Measurements from ENCODE around the gene RMC1. TPM values are rescaled to one million over a fixed set of nuclear protein-coding genes. Genes with fewer than 3 reads are reported as not detected.

The RMC1 gene
- total RNA-seq, 1 donor from 2014 or later: 28.5 TPM

DNA sequence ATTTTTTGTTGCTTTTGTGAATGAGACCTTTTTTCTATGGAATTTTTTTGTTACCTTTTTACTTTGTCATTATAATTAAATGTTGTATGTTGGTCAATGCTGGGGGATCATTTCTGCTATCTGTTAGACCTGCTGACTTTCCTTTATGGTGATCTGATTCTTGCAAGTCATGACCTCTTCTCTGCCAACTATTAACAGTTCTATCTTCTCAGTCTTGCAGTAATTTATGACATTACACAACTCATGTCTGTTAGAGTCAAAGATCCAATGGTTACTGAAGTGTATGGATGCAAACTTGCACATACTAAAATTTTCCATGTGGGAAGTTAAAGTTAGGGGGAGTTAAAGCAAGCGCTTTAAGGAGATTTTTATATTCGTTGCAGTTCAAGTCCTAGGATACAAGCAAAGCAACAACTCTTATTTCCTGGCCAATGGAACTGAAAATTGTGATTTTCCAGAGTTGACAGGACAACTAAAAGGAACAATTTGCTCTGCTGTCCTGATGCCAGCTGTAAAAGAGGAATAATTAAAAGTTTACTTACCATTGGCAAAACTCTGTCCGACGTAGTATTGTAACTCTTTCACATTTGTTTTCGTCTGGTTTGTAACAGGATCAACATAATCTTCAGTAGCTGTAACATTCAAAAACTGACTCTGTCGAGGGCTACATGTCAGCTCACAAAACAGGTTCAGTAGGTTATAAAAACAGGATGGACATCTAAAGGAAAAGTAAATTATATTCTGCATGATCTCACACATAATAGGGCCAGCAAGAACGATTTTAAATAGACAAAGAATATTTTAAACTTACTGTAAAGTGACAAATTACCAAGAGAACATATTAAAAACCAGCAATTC is 65.2 kb downstream of the RMC1 start:
- H3K4me3 Mint-ChIP-seq (ENCODE audit: unreplicated experiment): no peak overlapping the region
- no peak for DNase-seq
- no peak overlapping the region for H3K27ac Mint-ChIP-seq (ENCODE audit: unreplicated experiment)
- H3K27me3 Mint-ChIP-seq (ENCODE audit: unreplicated experiment): no peaks in the 10 kb centered on the region
- peaks cover 1% of the 10 kb centered on the region for H3K9me3 Mint-ChIP-seq (ENCODE audit: unreplicated experiment)
- H3K4me1 Mint-ChIP-seq (ENCODE audit: low read depth, unreplicated experiment): no peaks in the 10 kb centered on the region
- no peaks in the 10 kb centered on the region for H3K36me3 Mint-ChIP-seq (ENCODE audit: unreplicated experiment)
- no peak for TF ChIP-seq CTCF (IDR thresholded peaks at IDR 0.05; ENCODE audit: partially characterized antibody, unreplicated experiment)

- Mint-ChIP-seq H3K9me3 (ENCODE audit: unreplicated experiment) (peaks cover 1% of the 10 kb centered on the region), H3K27ac (ENCODE audit: unreplicated experiment) (no peak overlapping the region), H3K4me1 (ENCODE audit: low read depth, unreplicated experiment) (peaks cover 8% of the 10 kb centered on the region), H3K36me3 (ENCODE audit: unreplicated experiment) (no peaks in the 10 kb centered on the region), H3K27me3 (ENCODE audit: unreplicated experiment) (no peaks in the 10 kb centered on the region), H3K4me3 (ENCODE audit: unreplicated experiment) (no peak overlapping the region)
- no peak for DNase-seq
- no peak for TF ChIP-seq CTCF (IDR thresholded peaks at IDR 0.05; ENCODE audit: partially characterized antibody, unreplicated experiment)
These were observed 66.2 kb downstream of the RMC1 start for GRCh38 chr18:23569299-23570063.

GRCh38 chr18:23570912-23571504 is 67.7 kb downstream of the RMC1 start:
- no peak for TF ChIP-seq CTCF (IDR thresholded peaks at IDR 0.05; ENCODE audit: partially characterized antibody, unreplicated experiment)
- DNase-seq: no peak
- no peak overlapping the region for H3K4me3 Mint-ChIP-seq (ENCODE audit: unreplicated experiment)
- H3K9me3 Mint-ChIP-seq (ENCODE audit: unreplicated experiment): peaks cover 1% of the 10 kb centered on the region
- H3K36me3 Mint-ChIP-seq (ENCODE audit: unreplicated experiment): no peaks in the 10 kb centered on the region
- H3K27ac Mint-ChIP-seq (ENCODE audit: unreplicated experiment): no peak overlapping the region
- H3K4me1 Mint-ChIP-seq (ENCODE audit: low read depth, unreplicated experiment): peaks cover 16% of the 10 kb centered on the region
- H3K27me3 Mint-ChIP-seq (ENCODE audit: unreplicated experiment): peaks cover under 1% of the 10 kb centered on the region

DNA sequence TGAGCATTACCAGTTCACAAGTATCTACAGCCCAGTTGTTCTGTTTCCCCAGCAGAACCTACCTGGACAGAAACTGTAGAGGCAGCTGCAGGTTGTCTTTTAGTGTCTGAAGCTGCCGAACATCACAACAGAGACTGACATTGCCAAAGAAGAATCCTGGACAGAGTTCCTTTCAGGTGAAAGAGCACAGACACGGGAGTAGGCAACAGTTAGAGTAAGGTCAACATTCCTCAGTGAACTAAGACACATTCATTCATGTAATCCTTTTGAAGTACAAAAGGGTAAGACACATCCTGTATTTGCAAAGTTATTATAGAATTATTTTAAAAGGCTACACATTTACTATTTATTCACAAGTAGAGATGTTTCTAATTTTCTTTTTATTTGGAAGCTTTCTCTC is 68.7 kb downstream of the RMC1 start:
- H3K4me3 Mint-ChIP-seq (ENCODE audit: unreplicated experiment): no peak overlapping the region
- peaks cover 16% of the 10 kb centered on the region for H3K4me1 Mint-ChIP-seq (ENCODE audit: low read depth, unreplicated experiment)
- peaks cover 2% of the 10 kb centered on the region for H3K27me3 Mint-ChIP-seq (ENCODE audit: unreplicated experiment)
- no peak for TF ChIP-seq CTCF (IDR thresholded peaks at IDR 0.05; ENCODE audit: partially characterized antibody, unreplicated experiment)
- peaks cover 3% of the 10 kb centered on the region for H3K9me3 Mint-ChIP-seq (ENCODE audit: unreplicated experiment)
- peaks cover 5% of the 10 kb centered on the region for H3K36me3 Mint-ChIP-seq (ENCODE audit: unreplicated experiment)
- H3K27ac Mint-ChIP-seq (ENCODE audit: unreplicated experiment): no peak overlapping the region
- no peak for DNase-seq
